ENCODE results near the gene EDEM2.
"Not testable (repeated sequence)": the region's sequence is repeated elsewhere in the genome, so short reads cannot be mapped to it uniquely, and the experiment has no call there.

Gene EDEM2

DNA sequence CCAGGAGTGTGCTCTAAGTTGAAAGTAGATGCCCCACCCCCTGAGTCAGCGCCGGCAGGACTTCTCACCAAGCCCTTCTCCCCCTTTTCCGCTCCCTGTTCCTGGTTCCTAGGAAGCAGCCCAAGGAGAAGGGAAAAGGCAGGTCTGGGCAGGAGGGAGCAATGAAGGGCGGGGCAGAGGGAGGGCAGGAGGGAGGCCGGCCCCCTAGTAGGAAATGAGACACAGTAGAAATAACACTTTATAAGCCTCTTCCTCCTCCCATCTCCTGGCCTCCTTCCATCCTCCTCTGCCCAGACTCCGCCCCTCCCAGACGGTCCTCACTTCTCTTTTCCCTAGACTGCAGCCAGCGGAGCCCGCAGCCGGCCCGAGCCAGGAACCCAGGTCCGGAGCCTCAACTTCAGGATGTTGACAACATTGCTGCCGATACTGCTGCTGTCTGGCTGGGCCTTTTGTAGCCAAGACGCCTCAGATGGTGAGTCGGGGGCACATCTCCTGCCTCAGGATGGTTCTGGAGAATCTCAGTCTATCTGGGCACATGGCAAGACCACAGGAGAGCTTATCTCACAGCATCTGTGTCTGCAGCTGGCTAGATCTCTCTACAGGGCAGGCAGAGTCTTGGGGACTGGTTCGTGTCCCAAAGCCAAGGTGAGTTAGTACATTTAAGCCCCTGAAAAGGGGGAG, 24.8 kb upstream of the EDEM2 start, which contains the start of gene PROCR:
PROCR (plus strand) TSS at position 320 of the 681 bp plus-strand sequence; CDS start at position 403, 83 bp downstream.
- DNase-seq (ENCODE audit: extremely low read depth in 1 of 2, low read depth in 1 of 2): no peak

DNA sequence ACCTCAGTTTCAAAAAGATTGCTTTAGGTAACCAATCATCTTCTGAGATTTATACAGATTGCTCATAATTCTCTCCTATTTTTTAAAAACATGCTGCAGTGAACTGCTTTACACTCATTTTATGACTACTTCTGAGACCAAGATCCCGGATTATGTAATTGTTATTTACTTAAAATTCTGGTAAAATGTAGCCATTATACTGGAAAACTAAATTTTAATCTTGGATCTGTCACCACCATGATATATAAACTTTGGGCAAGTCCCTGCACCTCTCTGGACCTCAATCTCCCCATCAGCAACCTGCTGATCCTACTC, 24.3 kb upstream of the EDEM2 start:
- no peak for DNase-seq (ENCODE audit: extremely low read depth in 1 of 2, low read depth in 1 of 2)

DNA sequence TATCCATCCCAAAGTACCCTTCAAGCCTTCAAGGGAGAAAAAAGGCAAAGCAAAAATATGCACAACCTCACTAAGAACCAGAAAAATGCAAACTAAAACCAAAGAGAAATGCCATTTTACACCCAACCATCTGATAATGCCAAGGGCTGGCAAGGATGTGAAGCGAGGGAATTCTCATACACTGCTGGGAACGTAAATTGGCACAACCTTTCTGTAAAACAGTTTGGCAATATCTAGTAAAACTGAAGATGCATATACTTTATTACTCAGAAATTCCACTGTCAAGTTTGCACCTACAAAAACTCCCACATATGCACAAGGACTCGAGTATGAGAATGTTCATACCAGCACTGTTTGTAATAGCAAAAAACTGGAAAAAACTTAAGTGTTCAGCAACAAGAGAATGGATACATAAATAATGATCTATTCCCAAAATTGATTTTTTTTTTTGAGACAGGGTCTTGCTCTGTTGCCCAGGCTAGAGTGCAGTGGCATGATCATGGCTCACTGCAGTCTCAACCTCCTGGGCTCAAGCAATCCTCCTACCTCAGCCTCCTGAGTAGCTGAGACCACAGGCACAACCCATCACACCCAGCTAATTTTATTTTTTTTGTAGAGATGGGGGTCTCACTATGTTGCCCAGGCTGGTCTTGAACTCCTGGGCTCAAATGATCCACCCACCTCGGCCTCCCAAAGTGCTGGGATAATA, 21.7 kb upstream of the EDEM2 start:
- not testable (repeated sequence) for DNase-seq (ENCODE audit: extremely low read depth in 1 of 2, low read depth in 1 of 2)

DNA sequence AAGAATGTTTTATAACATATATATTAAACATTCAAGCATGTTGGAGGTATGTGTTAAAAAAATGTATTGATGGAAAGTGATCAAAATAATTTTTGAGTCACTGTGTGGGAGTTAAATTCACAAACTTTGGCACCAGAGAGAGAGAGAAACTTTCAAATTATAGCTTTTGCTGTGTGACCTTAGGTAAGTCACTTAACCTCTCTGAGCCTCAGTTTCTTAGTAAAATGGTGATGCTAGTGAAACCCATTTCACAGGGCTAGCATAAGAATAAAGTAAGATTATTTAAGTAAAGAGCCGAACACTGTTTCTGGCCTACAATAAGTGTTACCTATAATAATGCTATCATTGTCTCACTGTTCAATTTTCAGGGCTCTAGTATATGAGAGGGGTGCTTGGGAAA, 20.7 kb upstream of the EDEM2 start:
- no peak for DNase-seq (ENCODE audit: extremely low read depth in 1 of 2, low read depth in 1 of 2)

DNA sequence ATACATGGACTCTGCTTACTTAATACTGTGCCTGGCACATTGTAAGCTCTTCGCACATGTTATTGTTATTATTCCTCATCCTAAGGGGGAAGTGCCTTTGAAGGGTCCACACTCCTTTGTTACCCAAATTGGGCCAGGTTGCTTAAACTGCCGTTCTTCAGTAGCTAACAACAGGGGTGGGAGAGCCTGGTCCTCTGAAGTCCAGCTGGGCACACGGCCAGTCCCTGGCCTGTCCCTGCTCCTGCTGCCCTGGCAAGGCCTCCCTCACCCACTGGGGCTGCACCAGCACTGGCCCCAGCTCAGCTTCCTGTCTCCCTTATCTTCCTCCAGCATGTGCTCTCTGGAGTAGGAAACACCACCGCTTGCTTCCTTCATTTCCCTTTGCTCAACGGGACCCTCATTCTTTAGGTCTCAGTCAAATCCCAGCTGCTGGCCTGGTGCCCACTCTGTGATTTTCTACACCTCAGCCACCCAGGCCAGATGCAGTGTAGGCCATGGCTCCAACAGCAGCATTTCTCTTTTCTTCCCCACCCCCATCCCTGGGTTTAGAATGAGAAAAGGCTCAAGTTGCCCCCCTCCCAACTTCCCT, 19.2 kb upstream of the EDEM2 start:
- DNase-seq (ENCODE audit: extremely low read depth in 1 of 2, low read depth in 1 of 2): no peak

DNA sequence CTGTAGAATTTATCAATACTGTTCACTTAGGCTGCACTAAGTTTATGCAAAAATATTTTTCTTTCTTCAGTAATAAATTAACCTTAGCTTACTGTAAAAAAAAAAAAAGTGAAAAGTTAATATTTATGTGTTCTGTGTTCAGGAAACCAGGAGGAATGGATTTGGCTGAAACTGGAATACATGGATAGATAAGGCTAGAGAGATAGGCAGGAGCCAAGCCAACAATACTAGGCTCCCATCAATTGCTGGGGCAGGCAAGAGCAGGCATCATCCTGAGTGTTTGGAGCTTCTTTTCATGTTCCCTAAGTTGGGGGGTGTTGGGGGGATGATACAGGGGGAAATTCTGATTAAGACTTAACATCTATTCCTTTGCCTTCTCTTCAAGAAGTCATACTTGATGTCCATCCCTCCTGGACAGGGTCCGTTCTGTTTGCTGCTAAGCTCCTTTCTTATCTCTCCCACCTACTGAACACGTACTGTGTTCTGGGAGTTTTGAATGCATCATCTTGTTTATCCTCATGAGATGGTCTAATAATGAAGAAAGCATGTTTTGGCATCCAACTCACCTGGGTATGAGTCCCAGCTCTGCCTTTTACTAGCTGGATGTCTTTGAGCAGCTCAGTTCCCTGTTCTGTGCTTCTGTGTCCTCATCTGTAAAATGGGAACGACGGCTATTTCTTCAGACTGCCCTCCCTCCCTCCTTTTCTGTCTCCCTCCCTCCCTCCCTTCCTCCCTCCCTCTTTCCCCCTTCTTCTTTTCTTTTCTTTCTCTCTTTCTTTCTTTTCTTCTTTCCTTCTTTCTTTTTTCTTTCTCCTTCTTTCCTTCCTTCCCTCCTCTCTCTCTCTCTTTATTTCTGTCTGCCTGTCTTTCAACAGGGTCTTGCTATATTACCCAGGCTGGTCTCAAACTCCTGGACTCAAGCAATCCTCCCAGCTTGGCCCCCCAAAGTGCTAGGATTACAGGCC, 18.4 kb upstream of the EDEM2 start:
- no peak for DNase-seq (ENCODE audit: extremely low read depth in 1 of 2, low read depth in 1 of 2)

DNA sequence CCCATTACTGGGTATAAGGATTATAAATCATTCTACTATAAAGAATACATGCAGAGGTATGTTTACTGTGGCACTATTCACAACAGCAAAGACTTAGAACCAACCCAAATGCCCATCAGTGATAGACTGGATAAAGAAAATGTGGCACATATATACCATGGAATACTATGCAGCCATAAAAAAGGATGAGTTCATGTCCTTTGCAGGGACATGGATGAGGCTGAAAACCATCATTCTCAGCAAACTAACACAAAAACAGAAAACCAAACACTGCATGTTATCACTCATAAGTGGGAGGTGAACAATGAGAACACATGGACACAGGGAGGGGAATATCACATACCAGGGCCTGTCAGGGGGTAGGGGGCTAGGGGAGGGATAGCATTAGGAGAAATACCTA, 17.4 kb upstream of the EDEM2 start:
- not testable (repeated sequence) for DNase-seq (ENCODE audit: extremely low read depth in 1 of 2, low read depth in 1 of 2)

DNA sequence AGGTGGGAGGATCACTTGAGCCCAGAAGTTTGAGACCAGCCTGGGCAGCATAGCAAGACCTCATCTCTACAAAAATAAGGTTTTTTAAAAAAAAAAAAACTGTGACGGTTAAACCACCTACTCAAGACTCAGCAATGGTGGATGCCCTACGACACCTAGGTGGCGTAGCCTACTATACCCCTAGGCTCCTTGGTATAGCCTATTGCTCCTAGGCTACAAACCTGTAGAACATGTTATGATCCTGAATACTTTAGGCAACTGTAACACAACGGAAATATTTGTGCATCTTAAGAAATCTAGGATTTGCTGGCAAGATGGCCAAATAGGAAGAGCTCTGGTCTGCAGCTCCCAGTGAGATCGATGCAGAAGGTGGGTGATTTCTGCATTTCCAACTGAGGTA, 13.2 kb upstream of the EDEM2 start:
- DNase-seq (ENCODE audit: extremely low read depth in 1 of 2, low read depth in 1 of 2): not testable (repeated sequence)

DNA sequence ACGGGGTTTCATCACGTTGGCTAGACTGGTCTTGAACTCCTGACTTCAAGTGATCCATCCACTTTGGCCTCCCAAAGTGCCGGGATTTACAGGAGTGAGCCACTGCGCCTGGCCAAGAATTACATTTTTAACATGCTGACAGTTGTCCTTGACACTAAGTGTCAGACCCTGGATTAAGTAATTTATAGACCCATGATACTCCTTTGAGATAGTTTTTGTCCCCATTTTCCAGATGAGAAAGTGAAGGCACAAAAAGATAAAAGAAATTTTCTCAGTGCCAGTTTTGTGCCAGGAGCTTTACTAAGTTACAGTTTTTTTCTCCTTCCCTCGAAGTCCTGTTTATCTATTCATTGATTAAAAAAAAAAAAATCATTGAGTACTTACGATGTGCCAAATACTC, 9.8 kb upstream of the EDEM2 start:
- DNase-seq (ENCODE audit: extremely low read depth in 1 of 2, low read depth in 1 of 2): no peak

DNA sequence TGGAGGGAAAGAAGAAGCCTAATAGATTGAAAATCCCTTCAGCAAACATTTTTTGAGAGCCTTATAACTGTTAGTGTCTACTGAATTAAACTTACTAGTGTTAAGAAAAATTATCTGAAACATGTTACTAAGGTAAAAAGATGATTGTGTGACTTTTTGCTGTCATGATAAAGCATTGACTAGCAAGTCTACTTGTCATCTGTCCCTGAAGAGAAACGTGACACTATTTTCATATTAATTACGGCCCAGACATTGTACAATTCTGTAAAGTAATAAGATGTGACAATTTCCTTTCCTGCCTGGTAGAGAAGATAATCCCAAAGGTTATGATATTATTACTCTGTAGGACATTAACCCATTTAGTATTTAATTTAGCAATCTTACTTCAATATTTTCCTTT, 8.8 kb upstream of the EDEM2 start:
- DNase-seq (ENCODE audit: extremely low read depth in 1 of 2, low read depth in 1 of 2): no peak

DNA sequence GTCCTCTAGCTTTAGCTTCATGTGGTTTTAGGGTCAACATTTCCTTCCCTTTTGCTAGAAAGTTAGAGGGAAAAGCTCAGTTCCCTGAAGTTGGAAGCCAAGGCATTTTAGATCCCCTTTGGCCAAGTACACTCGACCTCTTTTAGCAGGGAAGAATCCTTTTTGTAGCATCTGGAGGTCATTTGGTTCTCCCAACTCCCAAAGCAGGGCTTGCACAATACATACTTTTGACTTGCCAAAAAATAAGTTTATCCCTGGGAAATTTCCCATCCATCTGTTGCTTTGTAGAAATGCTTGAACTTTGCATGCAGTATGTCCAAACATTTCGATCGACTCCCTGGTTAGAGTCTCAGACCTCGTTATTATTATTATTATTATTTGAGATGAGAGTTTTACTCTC, 4.6 kb upstream of the EDEM2 start:
- DNase-seq (ENCODE audit: extremely low read depth in 1 of 2, low read depth in 1 of 2): no peak

DNA sequence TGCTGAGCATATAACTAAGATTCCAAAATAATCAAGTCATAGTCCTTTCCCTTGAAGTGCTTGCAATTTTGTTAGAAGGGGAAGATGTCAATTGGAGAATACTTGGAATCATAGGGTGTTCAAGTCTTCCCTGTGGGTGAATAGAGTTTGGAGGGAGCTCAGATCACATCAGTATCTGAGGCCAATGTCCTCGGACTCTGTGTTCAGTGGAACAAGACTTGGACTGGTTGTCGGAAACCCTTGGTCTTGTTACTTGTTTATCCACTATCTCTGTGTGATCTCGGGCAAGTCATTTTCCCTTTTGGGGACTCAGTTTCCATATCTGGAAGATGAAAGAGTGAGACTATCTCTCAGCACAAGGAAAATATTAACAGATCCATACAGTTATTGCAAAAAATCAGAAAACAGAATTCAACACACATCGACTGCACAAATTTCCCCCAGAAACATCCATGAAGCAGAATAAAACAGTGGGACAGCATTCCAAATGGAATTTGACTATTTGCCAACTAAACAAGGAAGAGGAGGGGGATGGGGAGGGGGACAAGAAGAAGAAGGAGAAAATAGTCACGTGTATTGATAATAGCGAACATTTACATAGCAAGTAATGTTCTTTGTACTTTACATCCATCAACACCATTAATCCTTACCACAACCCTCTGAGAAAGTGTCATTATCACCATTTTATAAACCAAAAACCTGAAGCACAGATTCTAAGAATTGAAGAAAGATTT, 3.9 kb upstream of the EDEM2 start:
- DNase-seq (ENCODE audit: extremely low read depth in 1 of 2, low read depth in 1 of 2): no peak

DNA sequence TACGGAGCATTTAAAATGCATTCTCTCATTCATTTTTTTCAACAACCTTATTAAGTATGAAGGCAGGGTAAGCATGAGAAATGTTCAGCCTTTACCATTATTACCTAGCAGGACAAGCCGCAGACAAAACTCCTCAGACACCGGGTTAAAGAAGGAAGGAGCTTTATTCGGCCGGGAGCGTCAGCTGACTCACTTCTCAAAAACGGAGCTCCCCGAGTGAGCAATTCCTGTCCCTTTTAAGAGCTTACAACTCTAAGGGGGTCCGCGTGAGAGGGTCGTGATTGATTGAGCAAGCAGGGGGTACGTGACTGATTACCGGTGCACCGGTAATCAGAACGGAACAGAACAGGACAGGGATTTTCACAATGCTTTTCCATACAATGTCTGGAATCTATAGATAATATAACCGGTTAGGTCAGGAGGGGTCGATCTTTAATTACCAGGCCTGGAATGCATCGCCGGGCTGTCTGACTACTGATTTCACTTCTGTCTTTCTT, 487 bp upstream of the EDEM2 start:
- DNase-seq (ENCODE audit: extremely low read depth in 1 of 2, low read depth in 1 of 2): not testable (repeated sequence)

DNA sequence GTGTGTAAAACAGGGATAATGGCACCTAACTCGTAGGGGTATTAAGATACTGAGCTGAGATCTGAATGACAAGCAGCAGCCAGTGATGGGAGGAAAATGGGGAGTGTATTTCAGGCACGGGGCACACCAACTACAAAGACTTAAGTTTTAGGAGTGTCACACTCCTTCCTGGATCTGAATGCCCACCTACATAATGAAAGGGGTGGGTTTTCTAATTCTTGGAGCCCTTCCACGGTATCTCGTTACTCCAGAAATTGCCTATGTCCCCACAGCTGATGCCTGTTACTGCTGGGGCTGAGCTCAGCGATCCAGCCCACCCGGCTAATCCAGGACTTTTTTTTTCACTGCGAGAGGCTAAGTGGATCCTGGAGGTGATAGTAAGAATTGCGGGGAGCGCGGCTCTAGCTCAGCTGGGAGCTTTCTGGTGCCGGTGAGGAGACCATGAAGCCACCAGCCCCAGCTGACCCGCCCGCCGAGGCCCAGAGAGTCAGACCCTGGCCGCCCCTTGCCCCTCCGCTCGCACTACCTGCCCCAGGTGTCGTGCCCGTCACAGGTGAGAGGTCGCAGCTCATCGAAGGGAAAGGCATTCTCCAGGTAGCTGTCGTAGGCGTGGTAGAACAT, 727 bp downstream of the EDEM2 start:
- DNase-seq (ENCODE audit: extremely low read depth in 1 of 2, low read depth in 1 of 2): no peak

DNA sequence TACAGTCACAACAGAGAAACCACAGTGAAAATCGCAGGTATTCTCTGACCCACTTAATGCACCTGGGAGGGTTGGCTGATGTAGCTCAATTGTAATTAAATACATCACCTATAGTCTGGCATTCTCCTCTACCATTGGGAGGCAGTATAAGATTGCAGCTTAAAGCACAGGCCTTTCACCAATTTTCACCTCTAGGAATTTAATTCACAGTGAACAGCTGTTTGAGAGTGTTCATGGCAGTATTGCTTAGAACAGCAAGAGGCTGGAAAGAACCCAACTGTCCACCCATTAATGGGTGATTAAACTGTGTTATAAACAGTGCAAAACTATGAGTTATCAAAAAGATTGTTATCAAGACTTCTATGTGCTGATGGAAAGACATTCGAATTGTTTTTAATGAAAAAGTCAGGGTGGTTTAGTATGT, 2.0 kb downstream of the EDEM2 start:
- no peak for DNase-seq (ENCODE audit: extremely low read depth in 1 of 2, low read depth in 1 of 2)

DNA sequence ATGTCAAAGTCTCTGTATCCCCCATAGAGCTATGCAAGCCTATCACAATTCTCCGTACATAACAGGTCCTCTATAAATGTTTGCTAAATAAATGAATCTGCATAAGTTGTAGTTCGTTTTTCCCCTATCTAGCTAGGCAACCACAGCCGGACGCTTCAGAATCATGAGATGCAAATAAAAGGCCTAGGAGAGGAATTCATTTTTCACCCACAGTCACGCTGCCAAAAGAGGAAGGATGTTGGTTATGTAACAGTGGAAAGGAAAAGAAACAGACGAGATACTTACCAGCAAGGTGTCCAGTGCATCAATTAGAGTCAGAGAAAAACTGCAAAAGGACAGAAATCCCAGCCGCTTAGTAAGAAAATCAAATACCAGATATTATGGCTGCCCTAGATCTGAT, 2.4 kb downstream of the EDEM2 start:
- DNase-seq (ENCODE audit: extremely low read depth in 1 of 2, low read depth in 1 of 2): no peak

DNA sequence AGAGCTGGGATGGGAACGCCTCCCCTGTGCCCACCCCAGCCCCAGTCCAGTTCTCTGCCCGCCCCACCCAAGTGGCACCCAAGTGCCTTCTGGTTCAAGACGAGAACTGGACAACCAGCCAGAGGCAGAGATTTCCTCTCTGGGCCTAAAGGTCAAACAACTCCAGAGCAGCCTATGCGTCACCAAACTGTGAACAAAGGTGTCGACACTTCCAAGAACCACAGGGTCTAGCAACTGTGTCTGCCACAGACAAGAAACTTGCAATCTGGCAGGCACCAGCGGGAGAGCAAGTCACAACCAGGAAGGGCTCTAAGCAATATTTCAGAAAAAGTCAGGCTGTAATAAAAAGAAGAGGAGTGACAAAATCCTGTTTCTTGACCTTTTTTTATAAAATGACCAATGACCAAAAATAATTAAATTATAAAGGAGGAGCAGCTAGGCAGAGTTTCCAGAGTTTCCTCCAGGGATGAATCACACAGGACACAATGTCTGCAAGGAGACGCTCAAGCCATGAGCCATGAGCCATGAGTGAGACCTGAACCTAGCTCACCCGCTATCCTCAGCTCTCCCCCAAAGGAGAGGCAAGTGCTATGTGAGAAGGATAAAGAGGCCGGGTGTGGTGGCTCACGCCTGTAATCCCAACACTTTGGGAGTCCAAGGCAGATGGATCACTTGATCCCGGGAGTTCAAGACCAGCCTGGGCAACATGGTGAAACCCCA, 11.1 kb downstream of the EDEM2 start:
- no peak for DNase-seq (ENCODE audit: extremely low read depth in 1 of 2, low read depth in 1 of 2)

DNA sequence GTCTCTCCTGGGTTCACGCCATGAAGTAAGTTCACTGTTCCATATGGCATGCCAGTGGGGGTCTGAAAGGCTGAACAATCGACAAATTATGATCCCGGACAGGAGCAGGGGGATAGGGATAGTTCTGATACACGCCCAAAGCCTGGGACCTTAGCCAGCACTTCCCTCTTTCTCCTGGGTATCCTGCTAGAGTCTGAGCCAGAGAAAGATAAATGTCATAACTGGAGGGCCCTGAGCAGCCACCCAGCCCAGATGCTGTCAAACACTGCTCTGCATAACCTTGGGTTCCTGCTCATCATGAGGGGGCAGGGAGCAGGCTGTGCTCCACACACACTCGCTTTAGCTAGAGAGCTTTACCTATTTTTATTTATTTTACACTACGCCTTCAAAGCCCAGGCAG, 12.3 kb downstream of the EDEM2 start:
- no peak for DNase-seq (ENCODE audit: extremely low read depth in 1 of 2, low read depth in 1 of 2)

DNA sequence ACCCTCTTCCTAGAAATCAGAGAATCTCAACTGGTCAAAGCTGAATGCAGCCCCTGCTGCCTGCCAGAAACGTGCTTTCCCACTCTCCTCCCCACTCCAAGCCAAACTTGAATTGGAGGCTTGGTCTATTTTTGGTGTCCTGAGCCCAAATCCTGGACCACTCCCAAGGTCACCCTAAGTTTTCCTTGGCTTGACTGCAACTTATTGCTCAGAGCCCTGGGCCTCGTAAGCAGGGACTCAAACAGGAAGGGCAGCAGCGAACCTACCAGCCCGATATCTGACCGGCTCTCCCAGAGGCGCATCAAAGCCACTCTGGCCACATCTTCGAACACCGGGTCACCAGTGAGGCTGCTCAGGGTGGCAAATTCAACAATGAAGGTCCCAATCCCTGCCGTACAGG, 12.7 kb downstream of the EDEM2 start:
- no peak for DNase-seq (ENCODE audit: extremely low read depth in 1 of 2, low read depth in 1 of 2)
